Stimulated activated CD8-positive, alpha-beta memory T cell treated with anti-CD3 and anti-CD28 coated beads, Interleukin-15, amount 100 ng/mL, for 48 hours (primary cell): ENCODE measurements around the gene IST1.
A peak's percentile ranks its signal among the peaks of the same experiment; 100 is the strongest.

Source experiments
- DNase-seq, 2 donors: peaks; one replicate each; pipeline ENCODE4 v3.0.0-alpha.2; 2020; ENCODE audit warnings: low read depth in 2 of 2

The IST1 gene

GRCh38 chr16:71919035-71919434, 23.7 kb downstream of the IST1 start:
- DNase-seq: no peak

- DNase-seq: no peak
These were observed 25.3 kb downstream of the IST1 start for GRCh38 chr16:71920658-71921057.

- no peak for DNase-seq
These were observed 28.8 kb downstream of the IST1 start for GRCh38 chr16:71923941-71924690.

- DNase-seq: no peak
These were observed 29.4 kb downstream of the IST1 start for GRCh38 chr16:71924710-71925109.

- no peak for DNase-seq
These were observed 32.1 kb downstream of the IST1 start for GRCh38 chr16:71927383-71927782.

GRCh38 chr16:71927787-71928186, 32.5 kb downstream of the IST1 start:
- DNase-seq: no peak

GRCh38 chr16:71929048-71929447, 33.7 kb downstream of the IST1 start:
- no peak for DNase-seq

GRCh38 chr16:71930013-71930563, 34.8 kb downstream of the IST1 start:
- no peak for DNase-seq

GRCh38 chr16:71931001-71931400, 35.7 kb downstream of the IST1 start:
- no peak for DNase-seq

- no peak for DNase-seq
These were observed 36.3 kb downstream of the IST1 start for GRCh38 chr16:71931599-71931998.

- DNase-seq: no peak
These were observed 37.7 kb downstream of the IST1 start for GRCh38 chr16:71933017-71933416.

- DNase-seq: no peak
These were observed 38.8 kb downstream of the IST1 start for GRCh38 chr16:71933913-71934695.

GRCh38 chr16:71937868-71938510, 42.7 kb downstream of the IST1 start:
- no peak for DNase-seq

- DNase-seq: no peak
These were observed 48.6 kb downstream of the IST1 start for GRCh38 chr16:71943887-71944286.

- no peak for DNase-seq
These were observed 50.3 kb downstream of the IST1 start for GRCh38 chr16:71945616-71946015.

- DNase-seq: no peak
These were observed 57.5 kb downstream of the IST1 start for GRCh38 chr16:71952825-71953224.

- no peak for DNase-seq
These were observed 58.8 kb downstream of the IST1 start for GRCh38 chr16:71954180-71954579.

- no peak for DNase-seq
These were observed 59.4 kb downstream of the IST1 start for GRCh38 chr16:71954699-71955195.

GRCh38 chr16:71956486-71956885, 61.2 kb downstream of the IST1 start:
- no peak for DNase-seq

GRCh38 chr16:71961066-71962039, 66.0 kb downstream of the IST1 start:
- DNase-seq: peak; percentile 51 to 63
